GM21825 (cell line): ENCODE results near the gene AKIRIN1.
"Not testable (repeated sequence)": the region's sequence is repeated elsewhere in the genome, so short reads cannot be mapped to it uniquely, and the experiment has no call there.

Experiments
- ATAC-seq: cut with Tn5 transposase; IDR thresholded peaks from one replicate; pipeline ENCODE4 v1.9.1; 2021; ENCODE audit warnings: mild to moderate bottlenecking, moderate library complexity; ENCODE audit not compliant: unreplicated experiment

Gene AKIRIN1

GRCh38 chr1:38994196-38994595, 3.1 kb downstream of the AKIRIN1 start:
- ATAC-seq = no peak

- ATAC-seq = no peak
Measured at GRCh38 chr1:38997034-38997900, 6.2 kb downstream of the AKIRIN1 start.

GRCh38 chr1:38997901-38998190, 6.8 kb downstream of the AKIRIN1 start:
- no peak for ATAC-seq

- ATAC-seq = no peak
Measured at GRCh38 chr1:39001516-39002421, 10.7 kb downstream of the AKIRIN1 start.

GRCh38 chr1:39003281-39003680, 12.2 kb downstream of the AKIRIN1 start:
- no peak for ATAC-seq

GRCh38 chr1:39003794-39004193, 12.7 kb downstream of the AKIRIN1 start:
- ATAC-seq = no peak

- no peak for ATAC-seq
Measured at GRCh38 chr1:39006287-39006686, 15.2 kb downstream of the AKIRIN1 start.

GRCh38 chr1:39006726-39007645, 15.9 kb downstream of the AKIRIN1 start:
- ATAC-seq = no peak

- ATAC-seq = not testable (repeated sequence)
Measured at GRCh38 chr1:39014956-39015355, 23.9 kb downstream of the AKIRIN1 start.

GRCh38 chr1:39016604-39017171, 25.6 kb downstream of the AKIRIN1 start:
- ATAC-seq = no peak

GRCh38 chr1:39017266-39017665, 26.2 kb downstream of the AKIRIN1 start:
- no peak for ATAC-seq

- ATAC-seq = not testable (repeated sequence)
Measured at GRCh38 chr1:39020494-39020893, 29.4 kb downstream of the AKIRIN1 start.

GRCh38 chr1:39021426-39021825, 30.4 kb downstream of the AKIRIN1 start:
- no peak for ATAC-seq

- ATAC-seq = no peak
Measured at GRCh38 chr1:39023140-39023539, 32.1 kb downstream of the AKIRIN1 start.

- ATAC-seq = peak; percentile 79
Measured at GRCh38 chr1:39026051-39026865, 35.2 kb downstream of the AKIRIN1 start, which contains the start of gene NDUFS5. Gene NDUFS5, plus strand, starts transcription at chr1:39026350. Its CDS starts 2,375 bp downstream, at chr1:39028725.

- ATAC-seq = no peak
Measured at GRCh38 chr1:39026866-39027507, 35.9 kb downstream of the AKIRIN1 start.

GRCh38 chr1:39034114-39034654, 43.1 kb downstream of the AKIRIN1 start:
- no peak for ATAC-seq

- ATAC-seq = no peak
Measured at GRCh38 chr1:39036678-39037077, 45.6 kb downstream of the AKIRIN1 start.

- ATAC-seq = no peak
Measured at GRCh38 chr1:39043513-39043912, 52.4 kb downstream of the AKIRIN1 start.
